ENCODE results near the gene CHKA. TPM values are rescaled to one million over a fixed set of nuclear protein-coding genes. Genes with fewer than 3 reads are reported as not detected.

Gene CHKA
- total and polyA plus RNA-seq, 8 donors = 36.8 to 106 (median 82.8) TPM

DNA sequence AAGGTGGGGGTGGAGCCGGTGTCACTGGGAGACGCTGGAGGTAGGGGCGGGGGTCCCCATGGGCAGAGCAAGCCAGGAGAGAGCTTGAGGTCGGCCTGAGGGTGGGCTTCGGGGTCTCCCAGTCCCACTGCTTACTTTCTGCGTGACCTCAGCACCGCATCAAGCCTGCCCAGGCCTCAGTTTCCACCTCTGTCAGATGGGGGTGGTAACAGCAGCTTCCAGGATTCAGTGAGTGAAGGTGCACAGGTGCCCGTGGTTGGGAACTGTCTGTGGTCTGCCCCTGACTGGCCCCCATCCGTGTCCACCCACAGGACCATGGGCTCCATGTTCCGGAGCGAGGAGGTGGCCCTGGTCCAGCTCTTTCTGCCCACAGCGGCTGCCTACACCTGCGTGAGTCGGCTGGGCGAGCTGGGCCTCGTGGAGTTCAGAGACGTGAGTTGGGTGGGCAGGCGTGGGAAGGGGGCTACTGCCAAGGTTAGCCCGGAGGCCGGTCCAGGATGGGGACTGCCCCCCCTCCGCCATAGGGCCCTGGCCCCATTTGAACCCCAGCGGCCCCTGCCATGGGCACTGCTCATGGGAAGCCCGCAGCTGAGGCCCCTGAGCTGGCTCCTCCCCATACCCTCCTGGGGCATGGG lies 80.1 kb downstream of the CHKA start:
- no peaks in the 10 kb centered on the region for H3K27me3 ChIP-seq
- intact Hi-C loops (cut with DNase I) = no loop called here
- TF ChIP-seq, protein P1, sequence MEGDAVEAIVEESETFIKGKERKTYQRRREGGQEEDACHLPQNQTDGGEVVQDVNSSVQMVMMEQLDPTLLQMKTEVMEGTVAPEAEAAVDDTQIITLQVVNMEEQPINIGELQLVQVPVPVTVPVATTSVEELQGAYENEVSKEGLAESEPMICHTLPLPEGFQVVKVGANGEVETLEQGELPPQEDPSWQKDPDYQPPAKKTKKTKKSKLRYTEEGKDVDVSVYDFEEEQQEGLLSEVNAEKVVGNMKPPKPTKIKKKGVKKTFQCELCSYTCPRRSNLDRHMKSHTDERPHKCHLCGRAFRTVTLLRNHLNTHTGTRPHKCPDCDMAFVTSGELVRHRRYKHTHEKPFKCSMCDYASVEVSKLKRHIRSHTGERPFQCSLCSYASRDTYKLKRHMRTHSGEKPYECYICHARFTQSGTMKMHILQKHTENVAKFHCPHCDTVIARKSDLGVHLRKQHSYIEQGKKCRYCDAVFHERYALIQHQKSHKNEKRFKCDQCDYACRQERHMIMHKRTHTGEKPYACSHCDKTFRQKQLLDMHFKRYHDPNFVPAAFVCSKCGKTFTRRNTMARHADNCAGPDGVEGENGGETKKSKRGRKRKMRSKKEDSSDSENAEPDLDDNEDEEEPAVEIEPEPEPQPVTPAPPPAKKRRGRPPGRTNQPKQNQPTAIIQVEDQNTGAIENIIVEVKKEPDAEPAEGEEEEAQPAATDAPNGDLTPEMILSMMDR (IDR thresholded peaks at IDR 0.05) = no peak
- peak overlapping the region; percentile 90 to 98 for H3K27ac ChIP-seq
- peaks cover 0 to 55% of the 10 kb centered on the region in 2 donors for H3K36me3 ChIP-seq
- no peaks in the 10 kb centered on the region for H3K9me3 ChIP-seq
- H3K4me3 ChIP-seq = peak overlapping the region; percentile 74 to 78
- peaks cover 20 to 58% of the 10 kb centered on the region in 2 donors for H3K4me1 ChIP-seq
- ATAC-seq (no peak), DNase-seq (peak in 1 of 4 donors; percentile 73)

DNA sequence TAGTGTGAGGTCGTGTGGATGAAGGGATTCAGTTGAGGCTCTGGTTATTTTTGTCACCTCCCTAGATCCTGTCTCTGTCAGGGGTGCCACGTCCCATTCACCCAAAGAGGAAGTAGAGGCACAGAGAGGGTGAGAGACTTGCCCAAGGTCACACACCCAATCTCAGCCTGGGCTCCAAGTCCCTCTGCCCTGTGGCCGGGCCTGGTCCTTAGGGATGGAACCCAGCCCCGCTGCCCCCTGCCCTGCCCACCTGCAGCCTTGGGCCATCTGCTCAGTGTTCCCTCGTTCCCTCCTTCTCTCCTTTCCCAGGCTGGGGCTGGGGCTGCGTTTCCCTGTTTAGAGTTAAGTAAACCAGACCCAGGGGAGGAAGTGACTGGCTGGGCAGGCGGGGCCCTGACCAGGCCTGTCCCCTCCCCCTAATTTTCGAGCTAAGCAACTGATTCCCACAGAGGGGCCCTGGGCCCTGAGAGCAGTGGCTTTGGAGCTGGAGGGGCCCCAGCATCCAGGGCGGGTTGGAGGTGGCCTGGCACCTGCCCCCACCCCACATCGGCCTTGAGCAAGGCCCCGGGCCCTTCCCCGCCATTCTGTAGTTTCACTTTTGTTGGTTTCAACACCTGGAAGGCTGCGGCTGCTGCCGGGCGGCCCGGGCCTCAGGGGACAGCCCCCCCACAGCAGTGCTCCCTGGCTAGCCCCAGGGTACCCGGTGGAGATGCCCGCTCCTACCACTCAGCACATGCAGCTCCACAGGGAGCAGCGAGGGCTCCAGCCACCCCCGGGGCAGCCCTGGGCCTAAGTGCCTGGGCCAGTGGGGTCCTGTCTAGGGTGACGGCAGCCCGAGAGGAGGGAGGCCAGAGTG lies 80.9 kb downstream of the CHKA start:
- intact Hi-C loops (cut with DNase I) = no loop called here
- peaks cover 20 to 65% of the 10 kb centered on the region in 2 donors for H3K4me1 ChIP-seq

DNA sequence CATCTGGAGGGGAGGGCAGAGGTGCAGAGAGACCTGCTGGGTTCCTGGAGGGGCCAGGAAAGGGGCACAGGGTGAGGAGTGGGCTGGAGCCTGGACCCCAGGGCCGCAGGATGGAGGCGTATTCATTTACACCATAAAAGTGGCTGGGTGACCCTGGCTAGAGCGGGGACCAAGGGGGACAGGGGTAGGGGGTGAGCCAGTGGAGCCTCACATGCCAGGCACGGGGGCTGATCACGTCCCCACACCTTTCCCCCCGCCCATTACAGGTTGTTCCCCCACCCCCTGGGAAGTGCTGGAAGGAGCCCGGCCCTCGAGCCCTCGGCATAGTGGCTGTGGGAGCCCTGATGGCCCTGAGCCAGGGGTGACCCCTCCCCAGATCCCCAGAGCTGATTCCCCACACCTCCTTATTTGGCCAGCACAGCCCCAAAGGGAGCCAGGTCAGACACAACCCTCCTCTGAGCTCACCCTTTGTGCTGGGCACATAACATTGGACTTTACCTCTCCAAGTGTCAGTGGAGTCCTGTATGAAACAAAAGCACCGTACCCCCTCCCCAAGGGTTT lies 81.6 kb downstream of the CHKA start:
- Histone ChIP-seq H3K27me3 (no peaks in the 10 kb centered on the region), H3K27ac (peak overlapping the region; percentile 90 to 98), H3K36me3 (peaks cover 0 to 40% of the 10 kb centered on the region in 2 donors), H3K9me3 (no peaks in the 10 kb centered on the region), H3K4me3 (peak overlapping the region; percentile 74 to 78), H3K4me1 (peaks cover 20 to 68% of the 10 kb centered on the region in 2 donors)
- TF ChIP-seq, protein P1 (IDR thresholded peaks at IDR 0.05) = no peak
- DNase-seq (peak in 1 of 4 donors; percentile 74), ATAC-seq (peak; percentile 1)
- intact Hi-C loops (cut with DNase I) = no loop called here

More for the DNA sequence above, 80.9 kb downstream of the CHKA start:
- Histone ChIP-seq H3K27me3 (no peaks in the 10 kb centered on the region), H3K36me3 (peaks cover 0 to 48% of the 10 kb centered on the region in 2 donors), H3K9me3 (no peaks in the 10 kb centered on the region), H3K27ac (peak overlapping the region; percentile 90 to 98), H3K4me3 (peak overlapping the region; percentile 74 to 78)
- TF ChIP-seq, protein P1 (IDR thresholded peaks at IDR 0.05) = no peak
- peak; percentile 54 for ATAC-seq
- DNase-seq = peak; percentile 39 to 92 (median 76)

DNA sequence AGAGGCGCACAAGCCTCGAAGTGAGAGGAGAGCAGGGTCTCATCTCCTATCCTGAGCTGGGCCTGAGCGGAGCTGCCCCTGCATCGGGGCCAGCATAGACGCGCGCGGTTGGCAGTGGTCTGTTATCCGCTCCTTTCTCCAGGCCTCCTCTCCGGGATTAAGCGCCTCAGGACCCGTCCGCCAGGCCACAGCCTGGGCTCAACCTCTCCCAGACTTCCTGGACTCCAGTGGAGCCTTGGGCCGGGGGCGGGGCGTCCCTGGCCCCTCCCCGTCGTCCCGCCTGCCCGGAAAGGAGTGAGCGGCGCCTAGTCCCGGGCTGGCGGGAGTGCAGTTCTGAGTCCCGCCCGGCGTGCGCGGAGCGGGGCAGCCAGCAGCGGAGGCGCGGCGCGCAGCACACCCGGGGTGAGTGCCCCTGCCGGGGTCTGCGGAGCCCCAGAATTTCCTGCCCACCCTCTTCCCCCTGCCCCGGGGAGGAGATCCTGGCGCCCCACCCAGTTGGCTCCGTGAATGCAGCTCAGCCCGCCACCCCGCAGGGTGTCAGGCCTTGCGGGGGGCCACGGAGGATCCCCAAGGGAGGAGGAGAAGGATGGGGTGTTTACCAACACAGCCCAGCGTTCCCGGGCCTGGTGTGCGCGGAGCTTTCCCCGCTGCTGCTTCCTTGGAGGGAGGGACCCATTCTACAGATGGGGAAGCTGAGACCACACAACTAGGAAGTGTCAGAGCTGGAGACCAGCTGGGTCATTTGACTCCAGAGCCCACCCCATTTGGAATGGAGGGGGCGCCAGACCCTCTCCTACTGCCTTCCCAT lies 82.3 kb downstream of the CHKA start, which contains the start of gene TCIRG1:
Gene TCIRG1, plus strand, starts transcription at position 308 of the 808 bp plus-strand sequence. CDS start 2,247 bp downstream, outside the sequence.
- Histone ChIP-seq H3K4me3 (peak within 1 kb of the TSS; percentile 74 to 78), H3K27me3 (no peaks in the 10 kb centered on the region), H3K4me1 (peaks cover 20 to 68% of the 10 kb centered on the region in 2 donors), H3K27ac (peak within 1 kb of the TSS; percentile 90 to 98), H3K36me3 (peaks cover 0 to 36% of the 10 kb centered on the region in 2 donors), H3K9me3 (no peaks in the 10 kb centered on the region)
- TF ChIP-seq, protein P1 (IDR thresholded peaks at IDR 0.05) = peak in 1 of 2 donors; percentile 27
- ATAC-seq (peak; percentile 87), DNase-seq (peak; percentile 62 to 97 (median 88))
- intact Hi-C loops (cut with DNase I) = no loop called here
